Caco-2 (cell line): ENCODE measurements around the gene WWOX. TPM values are rescaled to one million over a fixed set of nuclear protein-coding genes. Genes with fewer than 3 reads are reported as not detected.

ENCODE experiments used
- BruUV-seq: library from RNA; stranded (reverse); fragments of 400-500 nt; replicated peaks from 2 replicates; lab custom pipeline; 2021; lab: Mats Ljungman, UMichigan
- CTCF ChIA-PET: fragments of 300-600 bp; sonication (Branson Sonifier 250); formaldehyde crosslinking; loops from one replicate; lab custom pipeline; 2022; ENCODE audit warnings: antibody characterized with exemption; lab: Charles Lee
- POLR2A ChIA-PET: fragments of 300-600 bp; sonication (Branson Sonifier 250); formaldehyde crosslinking; loops from one replicate; lab custom pipeline; 2022; ENCODE audit warnings: antibody characterized with exemption; lab: Charles Lee
- DNase-seq, 2 experiments: peaks; one replicate each; pipeline versions ENCODE4 v3.0.0 to v3.0.0-alpha.2; 2020 to 2022
- H3K27me3 ChIP-seq: replicated peaks from 2 replicates; pipeline ENCODE4 v1.6.0; 2011; ENCODE audit warnings: low read length; ENCODE audit not compliant: control insufficient read depth, insufficient read depth
- H3K36me3 ChIP-seq: 2 replicates; pipeline ENCODE4 v1.5.1; 2011; ENCODE audit warnings: low read length; ENCODE audit not compliant: control insufficient read depth, insufficient read depth
- H3K4me1 ChIP-seq: fragments of 250-450 bp; sonication (Bioruptor Pico); 2 replicates; pipeline ENCODE4 v1.5.1; 2020; ENCODE audit warnings: mild to moderate bottlenecking
- H3K4me3 ChIP-seq: 2 replicates; pipeline ENCODE4 v1.5.1; 2011; ENCODE audit warnings: low read depth, mild to moderate bottlenecking, control low read depth, low read length
- H3K9me3 ChIP-seq: fragments of 250-450 bp; sonication (Bioruptor Pico); 2 replicates; pipeline ENCODE4 v1.5.1; 2020; ENCODE audit warnings: mild to moderate bottlenecking, moderate library complexity
- H3K27ac Mint-ChIP-seq: one replicate; pipeline ENCODE4 v1.8.0; 2022; ENCODE audit warnings: mixed read lengths; ENCODE audit not compliant: unreplicated experiment
- H3K27me3 Mint-ChIP-seq: one replicate; pipeline ENCODE4 v1.8.0; 2022; ENCODE audit warnings: mixed read lengths; ENCODE audit not compliant: insufficient read depth, unreplicated experiment
- H3K36me3 Mint-ChIP-seq: one replicate; pipeline ENCODE4 v1.8.0; 2022; ENCODE audit warnings: mild to moderate bottlenecking, mixed read lengths; ENCODE audit not compliant: insufficient read depth, unreplicated experiment
- H3K4me1 Mint-ChIP-seq: one replicate; pipeline ENCODE4 v1.8.0; 2022; ENCODE audit warnings: low read depth, mixed read lengths; ENCODE audit not compliant: unreplicated experiment
- H3K4me3 Mint-ChIP-seq: one replicate; pipeline ENCODE4 v1.8.0; 2022; ENCODE audit warnings: mild to moderate bottlenecking, moderate library complexity, mixed read lengths; ENCODE audit not compliant: unreplicated experiment
- H3K9me3 Mint-ChIP-seq: one replicate; pipeline ENCODE4 v1.8.0; 2022; ENCODE audit warnings: mixed read lengths; ENCODE audit not compliant: unreplicated experiment
- CTCF ChIP-seq, 2 experiments: fragments of 200-600 bp in 1 of 2; IDR thresholded peaks; 1 replicate in 1 of 2; 2 replicates in 1 of 2; pipeline versions ENCODE4 v1.5.1 to v1.8.0; 2011 to 2022; ENCODE audit warnings: antibody characterized with exemption in 1 of 2, control low read depth in 1 of 2, inconsistent platforms in 1 of 2, low read depth in 1 of 2, low read length in 1 of 2, mild to moderate bottlenecking in 1 of 2, moderate library complexity in 1 of 2; ENCODE audit not compliant: insufficient read depth in 1 of 2, severe bottlenecking in 1 of 2, unreplicated experiment in 1 of 2
- intact Hi-C: fragments of 100-400 bp; cut with micrococcal nuclease; formaldehyde crosslinking; loops from one replicate; pipeline ENCODE4 v1.10.0; 2022; ENCODE audit not compliant: unreplicated experiment
- total RNA-seq: library from RNA; stranded (reverse); gene quantifications from 2 replicates; pipeline ENCODE4 v1.2.3, GENCODE V29; 2022

The WWOX gene
- total RNA-seq, 1 experiment from 2014 or later = 45.0 TPM

GRCh38 chr16:78461087-78461486, 361.6 kb downstream of the WWOX start:
- ChIA-PET CTCF (no interaction called here), POLR2A (no interaction called here)
- Histone ChIP-seq H3K4me1 (peaks cover 5% of the 10 kb centered on the region; the same call in 1 of the 2 replicates), H3K4me3 (no peak overlapping the region), H3K9me3 (peaks cover 4% of the 10 kb centered on the region), H3K36me3 (no peaks in the 10 kb centered on the region), H3K27me3 (no peaks in the 10 kb centered on the region)
- no TSS peak for BruUV-seq
- no peaks in the 10 kb centered on the region for H3K36me3 Mint-ChIP-seq
- H3K9me3 Mint-ChIP-seq = peaks cover 17% of the 10 kb centered on the region
- H3K4me3 Mint-ChIP-seq = no peak overlapping the region
- TF ChIP-seq CTCF (IDR thresholded peaks at IDR 0.05; ENCODE audit: insufficient read depth in 1 of 2, low read depth in 1 of 2, low read length in 1 of 2, severe bottlenecking in 1 of 2, unreplicated experiment in 1 of 2) = no peak
- no peak overlapping the region for H3K27ac Mint-ChIP-seq
- peaks cover 7% of the 10 kb centered on the region for H3K4me1 Mint-ChIP-seq
- H3K27me3 Mint-ChIP-seq = no peaks in the 10 kb centered on the region
- DNase-seq = no peak
- intact Hi-C loops = no loop called here

GRCh38 chr16:78461496-78462287, 362.2 kb downstream of the WWOX start:
- peaks cover 4% of the 10 kb centered on the region for H3K9me3 ChIP-seq
- no peak for DNase-seq
- TF ChIP-seq CTCF (IDR thresholded peaks at IDR 0.05; ENCODE audit: insufficient read depth in 1 of 2, low read depth in 1 of 2, low read length in 1 of 2, severe bottlenecking in 1 of 2, unreplicated experiment in 1 of 2) = no peak
- Mint-ChIP-seq H3K36me3 (no peaks in the 10 kb centered on the region), H3K27me3 (no peaks in the 10 kb centered on the region), H3K4me1 (peaks cover 7% of the 10 kb centered on the region), H3K4me3 (no peak overlapping the region), H3K9me3 (peaks cover 17% of the 10 kb centered on the region), H3K27ac (no peak overlapping the region)
- intact Hi-C loops = no loop called here
- POLR2A ChIA-PET = no interaction called here
- no TSS peak for BruUV-seq
- no peaks in the 10 kb centered on the region for H3K36me3 ChIP-seq
- peaks cover 5% of the 10 kb centered on the region; the same call in 1 of the 2 replicates for H3K4me1 ChIP-seq
- CTCF ChIA-PET = no interaction called here
- no peaks in the 10 kb centered on the region for H3K27me3 ChIP-seq
- no peak overlapping the region for H3K4me3 ChIP-seq

DNA sequence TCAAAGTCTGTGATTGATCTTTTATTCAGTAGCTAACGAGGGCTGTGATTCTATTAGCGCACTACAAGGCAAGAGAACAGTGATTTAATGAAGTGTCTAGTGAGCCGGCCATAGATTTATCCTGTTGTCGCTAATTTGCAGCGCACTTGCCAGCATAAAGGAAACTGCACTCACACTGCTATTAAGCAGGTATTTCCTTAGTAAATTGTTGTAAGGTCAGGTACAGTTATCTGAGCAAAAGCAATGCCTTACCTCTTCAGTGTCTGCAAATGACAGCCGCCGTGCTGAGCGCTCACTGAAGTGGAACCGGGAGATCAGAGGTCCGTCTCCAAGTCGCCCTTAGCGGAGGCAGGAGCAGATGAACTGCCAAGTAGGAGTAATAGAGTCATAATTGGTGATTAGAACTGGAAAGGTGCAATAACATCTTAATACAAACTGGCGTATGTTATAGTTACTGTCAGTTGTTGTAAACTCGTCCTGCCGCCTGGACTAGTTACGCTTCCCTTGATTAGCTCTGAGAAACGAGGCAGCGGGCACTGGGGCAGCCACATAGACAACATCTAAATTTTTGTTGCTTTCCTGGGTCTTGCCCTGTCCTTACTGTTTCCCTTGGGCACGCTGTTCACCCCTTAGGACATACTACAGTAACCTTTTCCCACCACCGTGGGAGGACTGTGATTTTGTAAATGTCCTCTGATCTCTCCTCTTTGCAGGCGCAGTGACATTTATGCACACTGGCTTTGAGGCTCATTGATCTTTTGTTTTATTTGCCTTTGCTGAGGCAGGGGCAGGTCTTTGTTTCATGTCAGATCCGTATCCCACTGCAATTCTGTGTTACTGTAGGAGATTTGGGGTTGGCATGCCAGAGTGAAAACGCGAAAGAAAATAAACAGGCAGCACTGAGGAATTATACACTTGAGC, 363.1 kb downstream of the WWOX start:
- no peak overlapping the region for H3K4me3 ChIP-seq
- CTCF ChIA-PET = no interaction called here

More for the DNA sequence above, 363.1 kb downstream of the WWOX start:
- H3K4me3 Mint-ChIP-seq = no peak overlapping the region
- BruUV-seq = no TSS peak
- no peaks in the 10 kb centered on the region for H3K36me3 Mint-ChIP-seq
- Histone ChIP-seq H3K36me3 (no peaks in the 10 kb centered on the region), H3K4me1 (peaks cover 5% of the 10 kb centered on the region; the same call in 1 of the 2 replicates), H3K9me3 (peaks cover 4% of the 10 kb centered on the region), H3K27me3 (no peaks in the 10 kb centered on the region)
- TF ChIP-seq CTCF (IDR thresholded peaks at IDR 0.05; ENCODE audit: insufficient read depth in 1 of 2, low read depth in 1 of 2, low read length in 1 of 2, severe bottlenecking in 1 of 2, unreplicated experiment in 1 of 2) = no peak
- intact Hi-C loops = no loop called here
- no peak for DNase-seq
- H3K9me3 Mint-ChIP-seq = peaks cover 17% of the 10 kb centered on the region
- POLR2A ChIA-PET = no interaction called here
- H3K4me1 Mint-ChIP-seq = peaks cover 7% of the 10 kb centered on the region
- H3K27ac Mint-ChIP-seq = no peak overlapping the region
- H3K27me3 Mint-ChIP-seq = no peaks in the 10 kb centered on the region
